Measurements from ENCODE around the gene FES.

- TF ChIP-seq CTCF (IDR thresholded peaks at IDR 0.05) (no peak), POLR2A (IDR thresholded peaks at IDR 0.05) (no peak)
These were observed 16.0 kb upstream of the FES start, which contains the start of gene FURIN for GRCh38 chr15:90868261-90868689.
